Neutrophil (primary cell): ENCODE results near the gene CACNA2D3.

Experiments
- H3K27ac ChIP-seq: fragments of 200-600 bp; sonication (generic); 2 replicates; pipeline ENCODE4 v1.5.1; 2016; ENCODE audit warnings: mild to moderate bottlenecking, moderate library complexity
- H3K27me3 ChIP-seq: fragments of 200-600 bp; sonication (generic); 2 replicates; pipeline ENCODE4 v1.6.0; 2016; ENCODE audit warnings: mild to moderate bottlenecking
- H3K36me3 ChIP-seq: fragments of 200-600 bp; sonication (generic); 2 replicates; pipeline ENCODE4 v1.5.1; 2017
- H3K4me1 ChIP-seq, 2 experiments: fragments of 200-600 bp in 1 of 2; sonication (generic) in 1 of 2; 1 replicate in 1 of 2; 2 replicates in 1 of 2; pipeline versions ENCODE4 v1.5.1 to v1.6.1; 2013 to 2016; ENCODE audit warnings: low read depth in 1 of 2, low read length in 1 of 2, mild to moderate bottlenecking in 1 of 2, moderate library complexity in 1 of 2; ENCODE audit not compliant: control insufficient read depth in 1 of 2, insufficient read depth in 1 of 2
- H3K4me3 ChIP-seq, 2 experiments: fragments of 200-600 bp in 1 of 2; sonication (generic) in 1 of 2; 1 replicate in 1 of 2; 2 replicates in 1 of 2; pipeline ENCODE4 v1.5.1; 2013 to 2016; ENCODE audit warnings: low read depth in 1 of 2, low read length in 1 of 2, mild to moderate bottlenecking in 1 of 2, moderate library complexity in 1 of 2
- H3K9me3 ChIP-seq: fragments of 200-600 bp; sonication (generic); 2 replicates; pipeline ENCODE4 v1.5.1; 2016
- TF ChIP-seq, protein P1 (sequence below): fragments of 200-600 bp; sonication (generic); IDR thresholded peaks from 2 replicates; pipeline ENCODE4 v1.5.1; 2016; ENCODE audit warnings: antibody characterized with exemption

CACNA2D3 gene

DNA sequence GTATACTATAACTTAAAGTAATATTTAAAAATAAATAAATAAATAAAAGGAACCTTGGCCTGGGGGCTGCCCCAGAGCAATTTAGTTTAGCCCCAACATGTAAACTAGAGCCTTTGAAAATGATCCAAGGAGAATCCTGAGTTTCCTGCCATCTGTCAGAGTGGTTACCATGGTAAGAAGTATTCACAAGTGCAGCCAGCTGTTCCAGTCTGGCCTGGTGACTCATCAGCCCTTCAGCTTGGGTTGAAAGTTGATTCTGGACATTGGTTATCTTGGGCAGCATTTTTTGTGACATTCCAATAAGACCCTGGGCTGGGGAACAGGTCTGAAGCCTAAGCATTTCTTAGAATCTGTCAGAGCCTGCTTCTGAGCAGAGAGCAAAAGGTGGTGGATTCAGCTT is 878.2 kb downstream of the CACNA2D3 start:
- no peak overlapping the region for H3K27ac ChIP-seq
- no peaks in the 10 kb centered on the region for H3K4me1 ChIP-seq
- no peak overlapping the region for H3K4me3 ChIP-seq
- TF ChIP-seq, protein P1, sequence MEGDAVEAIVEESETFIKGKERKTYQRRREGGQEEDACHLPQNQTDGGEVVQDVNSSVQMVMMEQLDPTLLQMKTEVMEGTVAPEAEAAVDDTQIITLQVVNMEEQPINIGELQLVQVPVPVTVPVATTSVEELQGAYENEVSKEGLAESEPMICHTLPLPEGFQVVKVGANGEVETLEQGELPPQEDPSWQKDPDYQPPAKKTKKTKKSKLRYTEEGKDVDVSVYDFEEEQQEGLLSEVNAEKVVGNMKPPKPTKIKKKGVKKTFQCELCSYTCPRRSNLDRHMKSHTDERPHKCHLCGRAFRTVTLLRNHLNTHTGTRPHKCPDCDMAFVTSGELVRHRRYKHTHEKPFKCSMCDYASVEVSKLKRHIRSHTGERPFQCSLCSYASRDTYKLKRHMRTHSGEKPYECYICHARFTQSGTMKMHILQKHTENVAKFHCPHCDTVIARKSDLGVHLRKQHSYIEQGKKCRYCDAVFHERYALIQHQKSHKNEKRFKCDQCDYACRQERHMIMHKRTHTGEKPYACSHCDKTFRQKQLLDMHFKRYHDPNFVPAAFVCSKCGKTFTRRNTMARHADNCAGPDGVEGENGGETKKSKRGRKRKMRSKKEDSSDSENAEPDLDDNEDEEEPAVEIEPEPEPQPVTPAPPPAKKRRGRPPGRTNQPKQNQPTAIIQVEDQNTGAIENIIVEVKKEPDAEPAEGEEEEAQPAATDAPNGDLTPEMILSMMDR: no peak
- H3K36me3 ChIP-seq: no peaks in the 10 kb centered on the region
- H3K9me3 ChIP-seq: no peaks in the 10 kb centered on the region
- no peaks in the 10 kb centered on the region for H3K27me3 ChIP-seq

DNA sequence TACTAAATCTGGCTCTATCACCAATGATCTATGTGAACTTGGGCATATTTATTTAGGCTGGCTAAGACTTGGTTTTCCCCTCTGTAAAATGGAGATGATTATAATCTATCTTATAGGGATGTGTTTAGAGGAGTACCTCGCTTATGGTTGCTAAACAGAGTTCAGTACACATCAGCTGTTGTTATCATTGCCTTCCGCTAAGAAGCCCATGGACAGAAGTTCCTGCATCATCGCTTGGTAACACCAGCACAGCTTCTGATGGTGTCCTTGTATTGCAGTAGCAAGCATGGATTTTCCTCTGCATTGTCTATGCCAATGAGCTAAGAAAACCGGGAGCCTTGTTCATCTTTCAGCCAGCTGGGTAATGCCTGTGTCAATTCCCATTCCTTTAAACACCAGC is 878.6 kb downstream of the CACNA2D3 start:
- H3K4me1 ChIP-seq: no peaks in the 10 kb centered on the region
- H3K4me3 ChIP-seq: no peak overlapping the region
- TF ChIP-seq, protein P1: no peak
- H3K27me3 ChIP-seq: no peaks in the 10 kb centered on the region
- H3K9me3 ChIP-seq: no peaks in the 10 kb centered on the region
- H3K27ac ChIP-seq: no peak overlapping the region
- H3K36me3 ChIP-seq: no peaks in the 10 kb centered on the region

DNA sequence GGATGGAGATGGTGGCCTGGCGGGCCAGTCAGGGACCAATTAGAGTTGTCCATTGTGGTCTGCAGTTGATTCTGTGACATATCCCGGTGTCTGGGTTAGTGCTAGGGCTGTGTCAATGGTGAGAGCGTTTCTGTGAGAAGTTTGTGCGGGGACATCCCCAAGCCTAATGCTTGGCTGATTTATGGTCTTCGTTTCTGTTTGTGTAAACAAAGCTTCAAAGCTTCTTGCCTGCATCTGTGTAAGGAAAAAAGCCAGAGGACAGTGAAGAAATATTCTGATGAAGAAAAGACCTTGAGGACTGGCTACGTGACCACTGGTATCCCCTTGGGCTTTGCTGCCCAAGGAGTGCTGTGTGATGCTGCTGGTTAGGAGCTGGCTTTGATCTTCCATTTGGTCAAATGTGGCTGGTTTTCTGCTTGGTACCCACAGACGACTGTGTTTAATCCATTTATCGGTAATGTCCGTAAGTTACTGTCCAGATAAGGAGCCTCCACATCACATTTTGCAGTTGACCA is 880.1 kb downstream of the CACNA2D3 start:
- Histone ChIP-seq H3K9me3 (no peaks in the 10 kb centered on the region), H3K27ac (no peak overlapping the region), H3K4me3 (no peak overlapping the region), H3K36me3 (no peaks in the 10 kb centered on the region), H3K4me1 (no peaks in the 10 kb centered on the region), H3K27me3 (no peaks in the 10 kb centered on the region)
- TF ChIP-seq, protein P1: no peak

DNA sequence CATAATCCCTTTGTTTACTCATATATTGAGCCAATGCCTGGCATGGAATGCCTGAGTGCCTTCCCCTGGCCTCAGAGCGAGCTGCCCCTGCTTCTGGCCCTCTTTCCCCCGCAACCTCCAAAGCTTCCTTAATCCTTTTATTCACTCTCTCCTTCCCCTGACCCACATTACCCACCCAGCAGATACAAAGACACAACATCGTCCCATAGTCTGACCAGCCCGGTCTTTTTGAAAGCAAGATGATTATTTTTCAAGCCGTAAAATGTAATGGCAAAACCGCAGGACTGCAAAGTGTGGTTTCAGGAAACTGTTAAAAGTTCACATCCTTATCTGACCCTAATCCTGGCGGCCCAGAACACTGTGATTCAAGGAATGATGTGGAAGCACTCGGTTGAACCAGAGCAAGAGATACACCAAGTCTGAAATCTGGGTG is 883.9 kb downstream of the CACNA2D3 start:
- H3K27me3 ChIP-seq: no peaks in the 10 kb centered on the region
- H3K36me3 ChIP-seq: no peaks in the 10 kb centered on the region
- no peak overlapping the region for H3K27ac ChIP-seq
- no peaks in the 10 kb centered on the region for H3K9me3 ChIP-seq
- H3K4me3 ChIP-seq: no peak overlapping the region
- no peaks in the 10 kb centered on the region for H3K4me1 ChIP-seq
- TF ChIP-seq, protein P1: no peak

DNA sequence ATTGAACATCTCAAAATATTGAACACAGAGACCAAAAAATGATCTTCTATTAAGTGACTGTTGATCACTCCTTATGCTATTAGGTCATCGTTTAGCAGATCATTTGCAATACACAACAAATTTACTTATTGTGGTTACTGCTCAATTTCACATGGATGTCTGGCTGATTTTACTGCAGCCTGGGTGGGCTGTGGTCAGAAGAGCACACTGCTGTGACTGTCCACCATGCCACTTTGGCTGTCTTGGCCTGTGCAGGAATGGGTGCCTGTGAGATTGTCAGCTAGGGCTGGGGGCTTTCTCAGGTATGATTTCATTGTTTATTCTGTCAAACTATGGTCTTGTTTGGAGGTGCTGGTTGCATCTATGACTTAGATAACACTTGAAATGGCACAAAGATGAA is 885.6 kb downstream of the CACNA2D3 start:
- no peak overlapping the region for H3K27ac ChIP-seq
- H3K9me3 ChIP-seq: no peaks in the 10 kb centered on the region
- H3K36me3 ChIP-seq: no peaks in the 10 kb centered on the region
- H3K4me1 ChIP-seq: no peaks in the 10 kb centered on the region
- no peaks in the 10 kb centered on the region for H3K27me3 ChIP-seq
- TF ChIP-seq, protein P1: no peak
- H3K4me3 ChIP-seq: no peak overlapping the region

DNA sequence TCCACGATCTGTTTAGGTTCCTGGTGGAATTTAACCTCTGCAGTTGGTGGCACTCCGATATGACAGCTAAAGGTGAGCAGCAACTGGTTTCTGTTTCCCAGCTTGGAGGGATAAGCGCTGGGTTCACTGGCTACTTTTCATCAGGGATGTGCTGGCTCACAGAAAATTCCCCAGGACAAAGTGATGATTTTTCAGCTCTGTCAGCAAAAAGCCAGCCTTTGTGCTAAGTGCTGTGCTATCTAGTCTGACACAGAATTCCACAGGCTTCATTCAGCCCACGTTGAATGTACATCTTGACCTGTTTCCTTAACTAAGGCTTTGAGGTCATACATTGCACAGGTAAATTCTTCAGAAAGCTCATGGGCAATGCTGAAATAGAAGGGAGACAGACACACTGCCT is 887.0 kb downstream of the CACNA2D3 start:
- H3K4me1 ChIP-seq: no peaks in the 10 kb centered on the region
- no peaks in the 10 kb centered on the region for H3K36me3 ChIP-seq
- H3K4me3 ChIP-seq: no peak overlapping the region
- TF ChIP-seq, protein P1: no peak
- H3K9me3 ChIP-seq: no peaks in the 10 kb centered on the region
- H3K27ac ChIP-seq: no peak overlapping the region
- no peaks in the 10 kb centered on the region for H3K27me3 ChIP-seq
